GM23248 (cell line): ENCODE measurements around the gene LILRA5. TPM values are rescaled to one million over a fixed set of nuclear protein-coding genes. Genes with fewer than 3 reads are reported as not detected.

ENCODE experiments used
- DNase-seq: peaks from one replicate; pipeline ENCODE4 v3.0.0-alpha.2; 2015
- H2AFZ ChIP-seq: fragments of 200-600 bp; sonication (generic); 2 replicates; pipeline ENCODE4 v1.6.1; 2016; ENCODE audit warnings: antibody characterized with exemption
- H3F3A ChIP-seq: fragments of 200-600 bp; sonication (generic); 2 replicates; pipeline ENCODE4 v1.6.1; 2016; ENCODE audit warnings: mild to moderate bottlenecking, antibody characterized with exemption, mixed run types; ENCODE audit not compliant: insufficient read depth
- H3K27ac ChIP-seq: fragments of 200-600 bp; sonication (generic); 2 replicates; pipeline ENCODE4 v1.5.1; 2016; ENCODE audit warnings: mild to moderate bottlenecking
- H3K27me3 ChIP-seq: fragments of 200-600 bp; sonication (generic); replicated peaks from 2 replicates; pipeline ENCODE4 v1.6.1; 2016; ENCODE audit warnings: mild to moderate bottlenecking; ENCODE audit not compliant: insufficient read depth
- H3K36me3 ChIP-seq: fragments of 200-600 bp; sonication (generic); 2 replicates; pipeline ENCODE4 v1.6.1; 2016; ENCODE audit warnings: low read depth, mild to moderate bottlenecking
- H3K4me1 ChIP-seq: fragments of 200-600 bp; sonication (generic); 2 replicates; pipeline ENCODE4 v1.6.1; 2016; ENCODE audit warnings: mild to moderate bottlenecking; ENCODE audit not compliant: insufficient read depth
- H3K4me2 ChIP-seq: fragments of 200-600 bp; sonication (generic); one replicate; pipeline ENCODE4 v1.6.1; 2016; ENCODE audit warnings: mild to moderate bottlenecking; ENCODE audit not compliant: unreplicated experiment
- H3K4me3 ChIP-seq: fragments of 200-600 bp; sonication (generic); 2 replicates; pipeline ENCODE4 v1.5.1; 2016; ENCODE audit warnings: mild to moderate bottlenecking
- H3K79me2 ChIP-seq: fragments of 200-600 bp; sonication (generic); 2 replicates; pipeline ENCODE4 v1.6.1; 2016; ENCODE audit warnings: mild to moderate bottlenecking; ENCODE audit not compliant: insufficient read depth
- H3K9ac ChIP-seq: fragments of 200-600 bp; sonication (generic); 2 replicates; pipeline ENCODE4 v1.6.1; 2016; ENCODE audit warnings: mild to moderate bottlenecking
- H3K9me2 ChIP-seq: fragments of 200-600 bp; sonication (generic); 2 replicates; pipeline ENCODE4 v1.6.1; 2016; ENCODE audit warnings: mixed run types, mild to moderate bottlenecking, moderate library complexity; ENCODE audit not compliant: insufficient read depth
- H3K9me3 ChIP-seq: fragments of 200-600 bp; sonication (generic); one replicate; pipeline ENCODE4 v1.6.1; 2017; ENCODE audit warnings: low read depth
- H4K20me1 ChIP-seq: fragments of 200-600 bp; sonication (generic); 2 replicates; pipeline ENCODE4 v1.6.0; 2016; ENCODE audit not compliant: insufficient read depth
- EZH2 ChIP-seq: fragments of 200-600 bp; sonication (generic); IDR thresholded peaks from 2 replicates; pipeline ENCODE4 v1.6.1; 2018; ENCODE audit warnings: antibody characterized with exemption, mild to moderate bottlenecking; ENCODE audit not compliant: insufficient read depth, poor library complexity, severe bottlenecking
- EZH2phosphoT487 ChIP-seq: fragments of 200-600 bp; sonication (generic); IDR thresholded peaks from 2 replicates; pipeline ENCODE4 v1.6.1; 2018; ENCODE audit warnings: antibody characterized with exemption, moderate library complexity, mild to moderate bottlenecking, low read depth; ENCODE audit not compliant: insufficient read depth
- WGBS, 2 experiments: methylation state at CpG; one replicate each; pipeline ENCODE4 v1.1.6; 2015 to 2017; ENCODE audit warnings: low lambda C conversion rate in 2 of 2, low coverage in 1 of 2; ENCODE audit errors: missing lambda C conversion rate in 2 of 2; 5-methylcytosine and 5-hydroxymethylcytosine counted together
- in situ Hi-C: fragments of 300-500 bp; cut with MboI; formaldehyde crosslinking; loops from 2 replicates; pipeline ENCODE4 v1.15.0; 2020
- polyA plus RNA-seq: library from polyadenylated mRNA; unstranded; fragments of >200 nt; fragmentation: Nextera tagmentation; extraction: Ambion mirVana; gene quantifications from 2 replicates; pipeline ENCODE4 v1.2.1, GENCODE V29; 2016
- total RNA-seq: library from RNA; depleted of rRNA; stranded (reverse); fragments of >200 nt; shearing (Covaris generic); gene quantifications from 2 replicates; pipeline ENCODE4 v1.2.3, GENCODE V29; 2014

Gene LILRA5
- total and polyA plus RNA-seq, 2 experiments from 2014 or later = not detected

GRCh38 chr19:54271106-54271505 is 41.9 kb downstream of the LILRA5 start:
- Histone ChIP-seq H3K9me2 (no peaks in the 10 kb centered on the region), H3K4me3 (no peak overlapping the region), H3K79me2 (no peaks in the 10 kb centered on the region), H3K27ac (no peak overlapping the region), H3K4me1 (no peaks in the 10 kb centered on the region), H3K9ac (no peak overlapping the region), H4K20me1 (no peaks in the 10 kb centered on the region), H3K9me3 (no peaks in the 10 kb centered on the region), H3K4me2 (no peak overlapping the region), H3K27me3 (peaks cover 27% of the 10 kb centered on the region), H3F3A (no peaks in the 10 kb centered on the region), H3K36me3 (no peaks in the 10 kb centered on the region), H2AFZ (no peak overlapping the region)
- in situ Hi-C loops = no loop called here
- DNase-seq = no peak
- 19 to 22% methylated on average over 8 of the region's 8 CpGs for whole genome bisulfite sequencing, 2 experiments
- TF ChIP-seq EZH2 (no peak), EZH2phosphoT487 (no peak)

DNA sequence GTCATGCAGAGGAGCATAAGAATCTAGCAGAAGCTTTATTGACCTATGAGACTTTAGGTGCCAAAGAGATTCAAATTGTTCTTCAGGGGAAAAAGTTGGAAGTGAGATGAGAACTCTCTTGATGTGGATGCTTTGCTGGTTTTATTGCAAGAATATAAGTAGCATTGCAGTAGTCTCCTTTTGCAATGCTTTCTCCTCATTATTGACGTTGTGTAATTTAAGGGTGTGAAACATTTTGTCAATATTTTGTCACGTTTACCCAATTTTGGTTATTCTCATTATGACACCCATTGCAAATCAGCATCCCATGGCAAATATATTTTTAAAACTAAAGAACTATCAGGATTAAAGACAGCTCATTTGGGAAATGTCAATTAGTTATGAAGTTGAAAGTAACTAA is 44.0 kb downstream of the LILRA5 start:
- H3K9ac ChIP-seq = no peak overlapping the region
- no peak overlapping the region for H3K4me2 ChIP-seq
- peaks cover 21% of the 10 kb centered on the region for H3K27me3 ChIP-seq
- no peak for TF ChIP-seq EZH2phosphoT487
- TF ChIP-seq EZH2 = no peak
- no peaks in the 10 kb centered on the region for H3K9me3 ChIP-seq
- H2AFZ ChIP-seq = no peak overlapping the region
- WGBS, 2 experiments = 6 to 11% methylated on average over 2 of the region's 2 CpGs
- no peaks in the 10 kb centered on the region for H3F3A ChIP-seq
- no peaks in the 10 kb centered on the region for H3K9me2 ChIP-seq
- in situ Hi-C loops = no loop called here
- H3K36me3 ChIP-seq = no peaks in the 10 kb centered on the region
- H3K79me2 ChIP-seq = no peaks in the 10 kb centered on the region
- no peak overlapping the region for H3K4me3 ChIP-seq
- no peak for DNase-seq
- H4K20me1 ChIP-seq = no peaks in the 10 kb centered on the region
- no peaks in the 10 kb centered on the region for H3K4me1 ChIP-seq
- H3K27ac ChIP-seq = no peak overlapping the region

GRCh38 chr19:54266133-54266532 is 46.8 kb downstream of the LILRA5 start:
- Histone ChIP-seq H3K4me3 (no peak overlapping the region), H3K9me2 (no peaks in the 10 kb centered on the region), H3K79me2 (no peaks in the 10 kb centered on the region), H3K9me3 (no peaks in the 10 kb centered on the region), H3F3A (no peaks in the 10 kb centered on the region), H3K27me3 (peaks cover 18% of the 10 kb centered on the region), H3K4me1 (no peaks in the 10 kb centered on the region), H3K36me3 (no peaks in the 10 kb centered on the region), H3K4me2 (no peak overlapping the region), H3K27ac (no peak overlapping the region), H4K20me1 (no peaks in the 10 kb centered on the region), H2AFZ (no peak overlapping the region), H3K9ac (no peak overlapping the region)
- TF ChIP-seq EZH2phosphoT487 = no peak
- TF ChIP-seq EZH2 = no peak
- 8 to 15% methylated on average over 6 of the region's 6 CpGs for WGBS, 2 experiments
- peak; percentile 54 for DNase-seq
- in situ Hi-C loops = no loop called here

DNA sequence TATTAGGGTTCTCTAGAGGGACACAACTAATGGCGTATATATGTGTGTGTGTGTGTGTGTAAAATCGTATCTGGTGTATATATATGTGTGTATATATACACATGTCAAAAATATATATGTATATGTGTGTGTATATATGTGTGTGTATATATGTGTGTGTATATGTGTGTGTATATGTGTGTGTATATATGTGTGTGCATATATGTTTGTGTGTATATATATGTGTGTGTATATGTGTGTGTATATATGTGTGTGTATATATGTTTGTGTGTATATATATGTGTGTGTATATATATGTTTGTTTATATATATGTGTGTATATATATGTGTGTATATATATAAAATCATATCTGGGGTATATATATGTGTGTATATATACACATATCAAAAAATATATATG is 50.5 kb downstream of the LILRA5 start:
- Histone ChIP-seq H2AFZ (no peak overlapping the region), H3K27ac (no peak overlapping the region), H3K36me3 (no peaks in the 10 kb centered on the region), H3K9ac (no peak overlapping the region), H3K4me1 (no peaks in the 10 kb centered on the region), H3F3A (no peaks in the 10 kb centered on the region), H3K4me2 (no peak overlapping the region), H3K9me2 (no peaks in the 10 kb centered on the region), H3K79me2 (no peaks in the 10 kb centered on the region), H3K9me3 (no peaks in the 10 kb centered on the region), H3K4me3 (no peak overlapping the region), H3K27me3 (peaks cover 7% of the 10 kb centered on the region; the same call in 1 of the 2 replicates), H4K20me1 (no peaks in the 10 kb centered on the region)
- DNase-seq = no peak
- in situ Hi-C loops = no loop called here
- TF ChIP-seq EZH2 (no peak), EZH2phosphoT487 (no peak)
- 40 to 48% methylated on average over 2 of the region's 2 CpGs for WGBS, 2 experiments

DNA sequence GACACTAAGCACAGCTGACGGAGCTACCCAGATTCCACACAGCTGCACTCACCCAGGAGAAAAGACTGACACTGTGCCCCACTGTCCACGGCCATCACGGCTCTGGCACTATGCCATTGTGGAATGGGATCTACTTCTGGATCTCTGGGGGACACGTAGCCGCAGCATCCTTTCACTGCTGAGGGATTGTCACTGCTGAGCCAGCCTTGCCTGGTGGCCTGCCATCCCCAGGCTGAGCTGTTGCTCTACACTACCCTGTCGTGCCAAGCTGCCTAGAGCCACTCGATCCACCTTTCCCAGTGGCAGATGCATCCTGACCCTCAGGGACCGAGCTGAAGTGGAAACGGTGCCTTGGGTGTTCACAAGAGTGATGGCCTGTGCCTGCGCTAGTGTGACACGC is 50.9 kb downstream of the LILRA5 start:
- Histone ChIP-seq H4K20me1 (no peaks in the 10 kb centered on the region), H2AFZ (no peak overlapping the region), H3K4me1 (no peaks in the 10 kb centered on the region), H3K9ac (no peak overlapping the region), H3K27ac (no peak overlapping the region), H3K4me3 (no peak overlapping the region), H3K27me3 (peaks cover 11% of the 10 kb centered on the region; the same call in 1 of the 2 replicates), H3K79me2 (no peaks in the 10 kb centered on the region), H3K36me3 (no peaks in the 10 kb centered on the region), H3K4me2 (no peak overlapping the region), H3F3A (no peaks in the 10 kb centered on the region), H3K9me2 (no peaks in the 10 kb centered on the region), H3K9me3 (no peaks in the 10 kb centered on the region)
- DNase-seq = no peak
- no peak for TF ChIP-seq EZH2
- no peak for TF ChIP-seq EZH2phosphoT487
- in situ Hi-C loops = no loop called here
- WGBS, 2 experiments = 63 to 70% methylated on average over 11 of the region's 11 CpGs
